H1 (cell line): ENCODE data around the gene JUP. TPM values are rescaled to one million over a fixed set of nuclear protein-coding genes. Genes with fewer than 3 reads are reported as not detected.
A peak's percentile ranks its signal among the peaks of the same experiment; 100 is the strongest.

Experiments
- CTCF ChIA-PET: fragments of 300-600 bp; sonication (Branson Sonifier 250); formaldehyde crosslinking; loops from one replicate; lab custom pipeline; 2021; ENCODE audit not compliant: partially characterized antibody; lab: Charles Lee
- POLR2A ChIA-PET: fragments of 300-600 bp; sonication (Branson Sonifier 250); formaldehyde crosslinking; loops from one replicate; lab custom pipeline; 2021; ENCODE audit warnings: inconsistent platforms; ENCODE audit not compliant: partially characterized antibody; lab: Charles Lee
- DNase-seq, 2 experiments: peaks; one replicate each; pipeline versions ENCODE4 v3.0.0 to v3.0.0-alpha.2; 2010 to 2022; ENCODE audit warnings: low spot score in 2 of 2, low read depth in 1 of 2, mixed read lengths in 1 of 2
- FAIRE-seq: peaks from 2 replicates; lab custom pipeline; 2011; peaks lifted over from hg19 to GRCh38; lab: Jason Lieb, UNC
- H2AFZ ChIP-seq: 2 replicates; pipeline ENCODE4 v1.8.1; 2012; ENCODE audit warnings: low read length, inconsistent platforms
- H2AK5ac ChIP-seq: 2 replicates; pipeline ENCODE4 v1.6.1; 2013; ENCODE audit warnings: low read depth, low read length
- H2BK120ac ChIP-seq: replicated peaks from 2 replicates; pipeline ENCODE3; 2013; ENCODE audit warnings: low read depth, low read length, inconsistent platforms
- H2BK12ac ChIP-seq: 2 replicates; pipeline ENCODE4 v1.6.1; 2013; ENCODE audit warnings: low read depth, low read length
- H2BK15ac ChIP-seq: 2 replicates; pipeline ENCODE4 v1.6.1; 2013; ENCODE audit warnings: low read length
- H2BK20ac ChIP-seq: 2 replicates; pipeline ENCODE4 v1.6.1; 2013; ENCODE audit warnings: low read length
- H2BK5ac ChIP-seq: 2 replicates; pipeline ENCODE4 v1.6.1; 2013; ENCODE audit warnings: low read depth, low read length
- H3K14ac ChIP-seq: 2 replicates; pipeline ENCODE4 v1.6.1; 2013; ENCODE audit warnings: inconsistent platforms; ENCODE audit not compliant: insufficient read length
- H3K18ac ChIP-seq: 2 replicates; pipeline ENCODE4 v1.6.1; 2013; ENCODE audit warnings: low read length; ENCODE audit errors: extremely low read depth
- H3K23ac ChIP-seq: 2 replicates; pipeline ENCODE4 v1.6.1; 2013; ENCODE audit warnings: inconsistent platforms; ENCODE audit not compliant: insufficient read length
- H3K23me2 ChIP-seq: 2 replicates; pipeline ENCODE4 v1.6.1; 2013; ENCODE audit warnings: low read depth, low read length
- H3K27ac ChIP-seq: 2 replicates; pipeline ENCODE4 v1.6.1; 2011; ENCODE audit warnings: low read depth, low read length, inconsistent platforms
- H3K27me3 ChIP-seq, 4 experiments: replicated peaks in 1 of 4; 1 replicate in 1 of 4; 2 replicates in 3 of 4; pipeline versions ENCODE4 v1.6.1 to v1.8.1; 2011 to 2013; ENCODE audit warnings: low read length in 3 of 4, mild to moderate bottlenecking in 3 of 4, inconsistent platforms in 2 of 4, mixed read lengths in 2 of 4, moderate library complexity in 1 of 4; ENCODE audit not compliant: control insufficient read depth in 3 of 4, insufficient read depth in 3 of 4; ENCODE audit errors: extremely low read depth in 1 of 4
- H3K36me3 ChIP-seq, 4 experiments: 2 replicates each; pipeline versions ENCODE4 v1.6.1 to v1.8.1; 2011 to 2013; ENCODE audit warnings: mild to moderate bottlenecking in 4 of 4, low read length in 3 of 4, moderate library complexity in 2 of 4, control low read depth in 1 of 4, inconsistent platforms in 1 of 4; ENCODE audit not compliant: insufficient read depth in 4 of 4, control insufficient read depth in 2 of 4
- H3K4ac ChIP-seq: replicated peaks from 2 replicates; pipeline ENCODE3; 2013; ENCODE audit warnings: low read length, low read depth, mixed read lengths, inconsistent platforms; ENCODE audit not compliant: insufficient read length
- H3K4me1 ChIP-seq, 4 experiments: replicated peaks in 1 of 4; 1 replicate in 1 of 4; 2 replicates in 3 of 4; pipeline versions ENCODE4 v1.6.1 to v1.8.1; 2011 to 2013; ENCODE audit warnings: low read length in 3 of 4, inconsistent platforms in 2 of 4, mixed read lengths in 1 of 4; ENCODE audit not compliant: insufficient read depth in 4 of 4, control insufficient read depth in 3 of 4
- H3K4me2 ChIP-seq, 2 experiments: 2 replicates each; pipeline versions ENCODE4 v1.6.1 to v1.8.1; 2011 to 2013; ENCODE audit warnings: low read depth in 2 of 2, low read length in 2 of 2, control low read depth in 1 of 2, inconsistent platforms in 1 of 2, mild to moderate bottlenecking in 1 of 2; ENCODE audit not compliant: insufficient read depth in 1 of 2
- H3K4me3 ChIP-seq, 4 experiments: fragments of 200-600, 300-600 bp in 1 of 4; sonication (generic), shearing (Covaris generic), sonication (Bioruptor Twin) in 1 of 4; 2 replicates each; pipeline versions ENCODE4 v1.5.1 to v1.8.1; 2011 to 2016; ENCODE audit warnings: low read length in 4 of 4, low read depth in 3 of 4, control low read depth in 2 of 4, inconsistent platforms in 2 of 4, mild to moderate bottlenecking in 2 of 4, mixed read lengths in 1 of 4, moderate library complexity in 1 of 4; ENCODE audit not compliant: insufficient read depth in 2 of 4; ENCODE audit errors: extremely low read depth in 1 of 4
- H3K56ac ChIP-seq: replicated peaks from 2 replicates; pipeline ENCODE3; 2013; ENCODE audit warnings: low read depth, mild to moderate bottlenecking, mixed read lengths, low read length, inconsistent platforms; ENCODE audit not compliant: insufficient read length
- H3K79me1 ChIP-seq: 2 replicates; pipeline ENCODE4 v1.6.1; 2013; ENCODE audit warnings: low read depth, low read length, control low read depth
- H3K79me2 ChIP-seq, 2 experiments: 2 replicates each; pipeline versions ENCODE4 v1.6.1 to v1.8.1; 2012 to 2013; ENCODE audit warnings: low read length in 2 of 2, mild to moderate bottlenecking in 2 of 2, inconsistent platforms in 1 of 2; ENCODE audit not compliant: insufficient read depth in 2 of 2, control insufficient read depth in 1 of 2
- H3K9ac ChIP-seq, 4 experiments: replicated peaks in 1 of 4; 1 replicate in 1 of 4; 2 replicates in 3 of 4; pipeline versions ENCODE4 v1.6.1 to v1.8.1; 2011 to 2013; ENCODE audit warnings: low read depth in 3 of 4, low read length in 3 of 4, control low read depth in 2 of 4, mild to moderate bottlenecking in 2 of 4, moderate library complexity in 2 of 4, inconsistent platforms in 1 of 4; ENCODE audit errors: extremely low read depth in 1 of 4
- H3K9me3 ChIP-seq, 2 experiments: 2 replicates each; pipeline versions ENCODE4 v1.6.1 to v1.8.1; 2012 to 2013; ENCODE audit warnings: mild to moderate bottlenecking in 2 of 2, moderate library complexity in 2 of 2, control low read depth in 1 of 2, inconsistent platforms in 1 of 2, low read depth in 1 of 2, low read length in 1 of 2, mixed read lengths in 1 of 2; ENCODE audit not compliant: insufficient read depth in 2 of 2
- H4K20me1 ChIP-seq, 2 experiments: replicated peaks in 1 of 2; 2 replicates each; pipeline versions ENCODE3 to v1.8.1; 2011 to 2013; ENCODE audit warnings: inconsistent platforms in 2 of 2, low read length in 2 of 2, mild to moderate bottlenecking in 1 of 2; ENCODE audit not compliant: insufficient read depth in 2 of 2, control insufficient read depth in 1 of 2
- H4K5ac ChIP-seq: 2 replicates; pipeline ENCODE4 v1.6.1; 2013; ENCODE audit warnings: low read length, low read depth, mixed read lengths, inconsistent platforms; ENCODE audit not compliant: insufficient read length
- H4K8ac ChIP-seq: 2 replicates; pipeline ENCODE4 v1.8.0; 2013; ENCODE audit warnings: mild to moderate bottlenecking, moderate library complexity, low read length, inconsistent platforms; ENCODE audit not compliant: insufficient read depth; ENCODE audit errors: extremely low read depth
- H4K91ac ChIP-seq: replicated peaks from 2 replicates; pipeline ENCODE3; 2013; ENCODE audit warnings: low read length, mixed read lengths, inconsistent platforms; ENCODE audit not compliant: insufficient read length
- BRCA1 ChIP-seq: IDR thresholded peaks from 2 replicates; pipeline ENCODE4 v1.6.1; 2012; ENCODE audit warnings: low read depth, low read length, improper control_type of control experiment
- WGBS, 2 experiments: shearing (Covaris generic) in 1 of 2; methylation state at CpG; one replicate each; pipeline versions ENCODE4 v1.1.6 to v1.1.7; 2013 to 2015; ENCODE audit warnings: low lambda C conversion rate in 2 of 2, mixed read lengths in 2 of 2, inconsistent platforms in 1 of 2, low coverage in 1 of 2, missing lambda C conversion rate in 1 of 2; ENCODE audit not compliant: insufficient replicate concordance in 2 of 2, insufficient coverage in 1 of 2, insufficient read length in 1 of 2; ENCODE audit errors: extremely low coverage in 1 of 2, missing lambda C conversion rate in 1 of 2; 5-methylcytosine and 5-hydroxymethylcytosine counted together
- polyA plus RNA-seq, 7 experiments: library from polyadenylated mRNA; depleted of rRNA in 3 of 7; stranded (reverse) in 5 of 7; unstranded in 2 of 7; fragments of >200 nt in 5 of 7; fragments of 200-250 nt in 2 of 7; gene quantifications; 1 replicate in 5 of 7; 2 replicates in 1 of 7; 4 replicates in 1 of 7; pipeline versions ENCODE4 v1.2.1 to v1.2.3, GENCODE V29; 2011 to 2013; ENCODE audit warnings: missing spikeins in 2 of 7, mixed read lengths in 2 of 7
- total RNA-seq: library from RNA; stranded (reverse); fragmentation: NEBNext Ultra II Directional; extraction: Animal tissue kit (Norgen Biotek cat#: 25700); gene quantifications from 2 replicates; pipeline ENCODE4 v1.2.1, GENCODE V29; 2021

JUP gene
- total and polyA plus RNA-seq, 2 of the 8 experiments (the other 6 are each of a cell fraction or from before 2014, with no cell fraction given), result 62.8 to 102 TPM

- Histone ChIP-seq H3K79me1 (no peaks in the 10 kb centered on the region), H2BK20ac (0 out of 2 replicates have a peak overlapping the region, but pooled peaks have one; percentile 61), H3K36me3 (no peaks in the 10 kb centered on the region), H2BK15ac (peak overlapping the region; percentile 72; the same call in 1 of the 2 replicates), H3K4me1 (peaks cover 0 to 11% (median 8%) of the 10 kb centered on the region in 4 experiments; a peak in 6 of 7 replicates), H3K56ac (no peak overlapping the region), H2AK5ac (no peak overlapping the region), H3K23ac (no peak overlapping the region), H3K14ac (no peak overlapping the region), H3K27me3 (peaks cover 16 to 51% (median 38%) of the 10 kb centered on the region in 4 experiments), H3K9ac (no peak overlapping the region), H2BK120ac (no peak overlapping the region), H3K23me2 (peaks cover 13% of the 10 kb centered on the region), H3K4me2 (no peak overlapping the region), H3K18ac (no peak overlapping the region; the same call in 1 of the 2 replicates), H2BK5ac (no peak overlapping the region; the same call in 1 of the 2 replicates), H3K27ac (no peak overlapping the region), H4K91ac (no peak overlapping the region), H4K5ac (no peak overlapping the region), H2AFZ (no peak overlapping the region), H3K4ac (no peak overlapping the region), H4K20me1 (peaks cover 1 to 5% of the 10 kb centered on the region in 2 experiments), H2BK12ac (no peak overlapping the region), H3K9me3 (no peaks in the 10 kb centered on the region), H3K79me2 (no peaks in the 10 kb centered on the region), H3K4me3 (no peak overlapping the region), H4K8ac (no peak overlapping the region)
- FAIRE-seq, result no peak
- TF ChIP-seq BRCA1, result no peak
- ChIA-PET POLR2A (interaction anchor here (0.7 to 18.3 kb wide), 11 partner anchors 15 to 143 kb away, joined by 3 to 215 read pairs (median 6); partner anchors contain the start of genes EIF1, FKBP10, JUP and KLHL11), CTCF (interaction anchor here (0.6 to 3.6 kb wide), 40 partner anchors 8 to 402 kb away, joined by 3 to 43 read pairs (median 4); partner anchors contain the start of genes DHX58, JUP and P3H4)
- DNase-seq, result no peak
- WGBS, 2 experiments, result 74% methylated on average over 5 of the region's 5 CpGs; no CpG with 5 or more reads in 1 of the 2 experiments
Observed at GRCh38 chr17:41737680-41738023, 48.9 kb downstream of the JUP start.
